ENCODE measurements around the gene GALNT9.
"Not testable (repeated sequence)": the region's sequence is repeated elsewhere in the genome, so short reads cannot be mapped to it uniquely, and the experiment has no call there.

The GALNT9 gene

GRCh38 chr12:132224484-132224883 lies 104.9 kb downstream of the GALNT9 start:
- no peak overlapping the region for H3K4me3 ChIP-seq (ENCODE audit: low read depth, low read length)
- DNase-seq (ENCODE audit: low read depth, low spot score) = no peak
- in situ Hi-C loops (cut with HindIII; ENCODE audit: low sequenced_read_pairs) = no loop called here
- TF ChIP-seq CTCF (IDR thresholded peaks at IDR 0.05; ENCODE audit: low read depth, low read length) = no peak

GRCh38 chr12:132222808-132223173 lies 106.6 kb downstream of the GALNT9 start:
- DNase-seq (ENCODE audit: low read depth, low spot score) = no peak
- TF ChIP-seq CTCF (IDR thresholded peaks at IDR 0.05; ENCODE audit: low read depth, low read length) = no peak
- in situ Hi-C loops (cut with HindIII; ENCODE audit: low sequenced_read_pairs) = no loop called here
- no peak overlapping the region for H3K4me3 ChIP-seq (ENCODE audit: low read depth, low read length)

- no peak for TF ChIP-seq CTCF (IDR thresholded peaks at IDR 0.05; ENCODE audit: low read depth, low read length)
- in situ Hi-C loops (cut with HindIII; ENCODE audit: low sequenced_read_pairs) = no loop called here
- no peak for DNase-seq (ENCODE audit: low read depth, low spot score)
- H3K4me3 ChIP-seq (ENCODE audit: low read depth, low read length) = no peak overlapping the region
These were observed 107.1 kb downstream of the GALNT9 start for GRCh38 chr12:132222096-132222807.

- DNase-seq (ENCODE audit: low read depth, low spot score); in situ Hi-C loops (cut with HindIII; ENCODE audit: low sequenced_read_pairs); H3K4me3 ChIP-seq (ENCODE audit: low read depth, low read length): not testable (repeated sequence)
These were observed 109.6 kb downstream of the GALNT9 start for GRCh38 chr12:132219761-132220160.

- H3K4me3 ChIP-seq (ENCODE audit: low read depth, low read length) = no peak overlapping the region
- no peak for DNase-seq (ENCODE audit: low read depth, low spot score)
- in situ Hi-C loops (cut with HindIII; ENCODE audit: low sequenced_read_pairs) = no loop called here
- TF ChIP-seq CTCF (IDR thresholded peaks at IDR 0.05; ENCODE audit: low read depth, low read length) = no peak
These were observed 110.1 kb downstream of the GALNT9 start for GRCh38 chr12:132219323-132219722.

GRCh38 chr12:132218915-132219314 lies 110.5 kb downstream of the GALNT9 start:
- peak; percentile 18 for TF ChIP-seq CTCF (IDR thresholded peaks at IDR 0.05; ENCODE audit: low read depth, low read length)
- H3K4me3 ChIP-seq (ENCODE audit: low read depth, low read length) = no peak overlapping the region
- DNase-seq (ENCODE audit: low read depth, low spot score) = no peak
- in situ Hi-C loops (cut with HindIII; ENCODE audit: low sequenced_read_pairs) = no loop called here

- in situ Hi-C loops (cut with HindIII; ENCODE audit: low sequenced_read_pairs) = no loop called here
- no peak for DNase-seq (ENCODE audit: low read depth, low spot score)
- no peak overlapping the region for H3K4me3 ChIP-seq (ENCODE audit: low read depth, low read length)
- TF ChIP-seq CTCF (IDR thresholded peaks at IDR 0.05; ENCODE audit: low read depth, low read length) = no peak
These were observed 110.9 kb downstream of the GALNT9 start for GRCh38 chr12:132218527-132218875.
